Brain microvascular endothelial cell (primary cell): Measurements from ENCODE around the gene TMEM185A.
"Not testable (repeated sequence)": the region's sequence is repeated elsewhere in the genome, so short reads cannot be mapped to it uniquely, and the experiment has no call there.

Experiments
- DNase-seq: peaks from one replicate; pipeline ENCODE4 v3.0.0-alpha.2; 2020
- H3K27ac ChIP-seq: fragments of 250-450 bp; sonication (Bioruptor Pico); 2 replicates; pipeline ENCODE4 v1.5.1; 2020; ENCODE audit warnings: mild to moderate bottlenecking, moderate library complexity
- H3K27me3 ChIP-seq: fragments of 250-450 bp; sonication (Bioruptor Pico); replicated peaks from 2 replicates; pipeline ENCODE4 v1.5.1; 2020; ENCODE audit warnings: mild to moderate bottlenecking
- H3K36me3 ChIP-seq: fragments of 250-450 bp; sonication (Bioruptor Pico); replicated peaks from 2 replicates; pipeline ENCODE4 v1.5.1; 2020; ENCODE audit warnings: mild to moderate bottlenecking
- H3K4me3 ChIP-seq: 2 replicates; pipeline ENCODE4 v1.5.1; 2011; ENCODE audit warnings: low read depth, mild to moderate bottlenecking, control low read depth, low read length, moderate library complexity
- in situ Hi-C: cut with HindIII; loops from 2 replicates; pipeline ENCODE4 v1.10.0; 2017; ENCODE audit warnings: low sequenced_read_pairs, low pct_ligation_motif_present
- TF ChIP-seq, protein P1 (sequence below): IDR thresholded peaks from 2 replicates; pipeline ENCODE4 v1.5.1; 2011; ENCODE audit warnings: low read depth, mild to moderate bottlenecking, moderate library complexity, low read length, control low read depth, inconsistent platforms; ENCODE audit errors: missing control alignments

Gene TMEM185A

DNA sequence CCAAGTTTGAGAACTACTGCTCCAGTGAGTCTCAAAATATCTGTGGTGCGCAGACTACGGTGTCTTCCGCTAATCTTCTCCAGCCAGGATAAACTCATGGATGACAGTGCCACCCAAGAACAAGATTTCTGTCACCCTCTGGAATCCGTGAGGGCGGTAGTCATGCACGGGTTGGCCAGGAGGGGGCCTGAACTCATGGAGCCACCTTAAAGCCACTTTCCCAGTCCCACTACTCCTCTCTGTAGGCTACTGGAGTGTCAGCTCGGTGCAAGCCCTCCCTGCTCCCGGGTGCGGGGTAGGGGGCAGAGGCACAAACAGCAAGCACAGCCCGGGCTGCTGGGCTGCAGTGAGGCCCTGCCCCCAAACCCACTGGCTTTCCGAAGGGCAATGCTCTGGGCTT is 33.0 kb downstream of the TMEM185A start:
- H3K27ac ChIP-seq, DNase-seq, H3K4me3 ChIP-seq, H3K27me3 ChIP-seq, in situ Hi-C loops, H3K36me3 ChIP-seq: not testable (repeated sequence)
- TF ChIP-seq, protein P1, sequence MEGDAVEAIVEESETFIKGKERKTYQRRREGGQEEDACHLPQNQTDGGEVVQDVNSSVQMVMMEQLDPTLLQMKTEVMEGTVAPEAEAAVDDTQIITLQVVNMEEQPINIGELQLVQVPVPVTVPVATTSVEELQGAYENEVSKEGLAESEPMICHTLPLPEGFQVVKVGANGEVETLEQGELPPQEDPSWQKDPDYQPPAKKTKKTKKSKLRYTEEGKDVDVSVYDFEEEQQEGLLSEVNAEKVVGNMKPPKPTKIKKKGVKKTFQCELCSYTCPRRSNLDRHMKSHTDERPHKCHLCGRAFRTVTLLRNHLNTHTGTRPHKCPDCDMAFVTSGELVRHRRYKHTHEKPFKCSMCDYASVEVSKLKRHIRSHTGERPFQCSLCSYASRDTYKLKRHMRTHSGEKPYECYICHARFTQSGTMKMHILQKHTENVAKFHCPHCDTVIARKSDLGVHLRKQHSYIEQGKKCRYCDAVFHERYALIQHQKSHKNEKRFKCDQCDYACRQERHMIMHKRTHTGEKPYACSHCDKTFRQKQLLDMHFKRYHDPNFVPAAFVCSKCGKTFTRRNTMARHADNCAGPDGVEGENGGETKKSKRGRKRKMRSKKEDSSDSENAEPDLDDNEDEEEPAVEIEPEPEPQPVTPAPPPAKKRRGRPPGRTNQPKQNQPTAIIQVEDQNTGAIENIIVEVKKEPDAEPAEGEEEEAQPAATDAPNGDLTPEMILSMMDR: peak; percentile 11

DNA sequence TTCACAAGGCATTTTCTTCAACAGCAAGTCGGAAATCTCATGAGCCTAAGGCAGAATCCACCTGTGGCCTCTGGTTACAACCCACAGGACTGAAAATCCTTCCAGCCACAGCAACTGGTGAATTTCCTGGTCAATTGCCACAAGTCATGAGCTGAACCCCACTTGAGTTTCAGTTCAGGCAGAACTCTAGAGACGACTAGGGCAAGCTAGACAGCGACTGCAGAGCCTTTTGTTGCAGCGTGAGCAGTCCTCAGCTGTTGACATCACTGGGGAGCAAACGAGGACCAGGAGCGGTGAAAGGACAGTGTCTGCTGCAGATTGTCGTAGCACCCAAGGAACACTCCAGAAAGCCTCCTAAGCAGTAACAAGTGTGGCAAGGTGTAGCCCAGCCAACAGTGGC is 35.6 kb downstream of the TMEM185A start:
- H3K36me3 ChIP-seq, DNase-seq, H3K27me3 ChIP-seq, H3K27ac ChIP-seq, in situ Hi-C loops, H3K4me3 ChIP-seq: not testable (repeated sequence)

DNA sequence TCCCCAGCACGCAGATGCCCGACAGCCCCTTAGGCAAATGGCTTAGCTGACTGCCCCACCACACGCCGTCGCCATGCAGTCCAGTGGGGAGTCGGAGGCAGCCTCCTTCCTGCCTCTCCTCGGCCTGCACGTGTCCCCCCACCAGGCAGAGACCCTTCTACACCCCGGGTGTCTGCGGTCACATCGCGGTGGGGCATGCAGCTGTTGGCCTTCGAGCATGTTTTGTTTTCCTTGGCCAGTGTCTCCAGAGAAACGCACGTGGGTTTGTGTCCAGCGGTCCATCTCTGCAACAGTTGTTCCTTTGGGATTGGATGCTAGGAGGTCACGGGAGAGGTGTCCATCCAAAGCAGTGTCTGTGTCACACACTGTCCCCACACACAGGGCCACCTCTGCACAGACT is 36.4 kb downstream of the TMEM185A start, which contains the start of gene HSFX2:
HSFX2 (minus strand) TSS at position 101 of the 400 bp plus-strand sequence. CDS start 614 bp downstream, outside the sequence.
- H3K4me3 ChIP-seq, H3K36me3 ChIP-seq, H3K27ac ChIP-seq, in situ Hi-C loops, DNase-seq, H3K27me3 ChIP-seq: not testable (repeated sequence)

DNA sequence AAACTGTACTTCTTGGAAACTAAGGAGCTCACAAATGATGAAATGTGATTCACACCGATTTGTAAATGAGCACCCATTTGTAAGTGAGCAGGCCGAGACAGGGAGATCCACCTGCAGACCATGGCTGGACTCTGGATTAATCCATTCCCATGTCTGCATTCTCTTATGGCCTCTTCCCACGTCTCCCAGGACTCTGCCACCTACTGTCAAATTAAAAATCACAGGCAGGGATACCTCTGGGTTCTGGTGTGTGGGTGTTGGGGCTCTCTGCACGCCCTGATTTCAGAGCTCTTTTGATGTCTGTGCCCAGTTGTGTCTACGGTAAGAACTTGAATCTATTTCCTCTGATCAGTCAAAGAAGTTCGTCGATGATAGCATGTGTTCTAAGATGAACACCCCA is 40.6 kb downstream of the TMEM185A start:
- H3K4me3 ChIP-seq, DNase-seq, H3K36me3 ChIP-seq, in situ Hi-C loops, H3K27ac ChIP-seq, H3K27me3 ChIP-seq: not testable (repeated sequence)

DNA sequence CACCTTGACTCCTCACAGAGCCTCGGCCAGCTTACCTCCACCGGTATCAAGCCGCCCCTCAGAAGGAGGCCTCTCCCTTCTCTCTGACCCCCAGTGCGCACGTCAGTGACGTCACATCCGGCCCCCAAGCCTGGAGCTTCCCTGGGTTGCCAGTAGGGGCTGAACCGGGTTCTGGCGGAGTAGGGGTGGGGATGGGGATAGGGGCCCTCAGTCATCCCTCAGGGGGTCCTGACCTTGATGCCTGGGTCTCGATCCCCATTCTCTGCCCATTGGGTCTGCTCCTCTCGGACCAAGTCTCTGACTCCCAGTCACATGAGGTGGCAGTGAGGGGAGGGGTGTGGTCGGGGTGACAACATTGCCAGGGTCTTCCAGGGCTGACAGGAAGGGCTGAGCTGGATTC is 44.2 kb downstream of the TMEM185A start, which contains the start of gene MAGEA9B:
MAGEA9B (minus strand) TSS at position 101 of the 400 bp plus-strand sequence. CDS start 4,280 bp downstream, outside the sequence.
- in situ Hi-C loops, DNase-seq, H3K4me3 ChIP-seq, H3K27me3 ChIP-seq, H3K27ac ChIP-seq, H3K36me3 ChIP-seq: not testable (repeated sequence)

DNA sequence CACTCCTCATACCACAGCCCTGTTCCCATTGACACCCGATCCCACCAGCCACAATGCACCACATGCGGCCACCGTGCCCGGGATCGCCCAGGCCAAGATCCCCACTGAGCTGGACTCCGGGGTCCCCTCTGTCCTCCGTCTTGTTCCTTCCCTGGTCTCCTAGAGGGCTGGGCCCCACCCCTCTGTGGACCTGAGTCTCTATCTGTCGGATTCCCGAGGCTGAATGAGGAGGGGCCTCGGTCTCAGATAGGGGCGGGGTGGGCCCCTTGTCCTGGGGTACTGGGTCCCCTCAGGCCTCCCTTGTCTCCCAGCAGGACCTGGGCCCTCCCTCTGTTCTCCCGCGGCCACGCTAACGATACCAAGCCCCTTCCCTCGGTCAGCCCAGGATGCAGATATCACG is 46.0 kb downstream of the TMEM185A start:
- H3K27me3 ChIP-seq, H3K4me3 ChIP-seq, DNase-seq, in situ Hi-C loops, H3K36me3 ChIP-seq, H3K27ac ChIP-seq: not testable (repeated sequence)

DNA sequence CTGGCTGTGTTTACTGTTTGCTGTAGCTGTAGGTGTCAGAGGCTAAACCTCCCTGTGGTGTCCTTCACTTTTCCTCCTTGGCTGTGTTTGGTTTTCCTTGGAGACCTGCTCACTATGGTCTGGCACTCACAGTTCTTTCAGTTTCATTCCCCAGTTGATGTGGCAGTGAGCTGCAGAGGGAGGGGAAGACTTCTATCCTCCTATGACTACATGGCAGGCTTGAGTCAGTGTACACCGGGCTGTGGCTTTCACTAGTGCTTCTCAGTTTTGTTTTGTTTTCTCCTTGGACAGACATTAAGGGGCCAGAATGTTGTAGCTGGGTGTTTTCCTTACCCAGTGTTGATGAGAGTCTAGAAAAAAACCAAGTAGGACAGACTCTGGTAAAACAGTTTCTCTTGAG is 58.1 kb downstream of the TMEM185A start:
- H3K27ac ChIP-seq, in situ Hi-C loops, H3K27me3 ChIP-seq, H3K36me3 ChIP-seq, DNase-seq, H3K4me3 ChIP-seq: not testable (repeated sequence)

DNA sequence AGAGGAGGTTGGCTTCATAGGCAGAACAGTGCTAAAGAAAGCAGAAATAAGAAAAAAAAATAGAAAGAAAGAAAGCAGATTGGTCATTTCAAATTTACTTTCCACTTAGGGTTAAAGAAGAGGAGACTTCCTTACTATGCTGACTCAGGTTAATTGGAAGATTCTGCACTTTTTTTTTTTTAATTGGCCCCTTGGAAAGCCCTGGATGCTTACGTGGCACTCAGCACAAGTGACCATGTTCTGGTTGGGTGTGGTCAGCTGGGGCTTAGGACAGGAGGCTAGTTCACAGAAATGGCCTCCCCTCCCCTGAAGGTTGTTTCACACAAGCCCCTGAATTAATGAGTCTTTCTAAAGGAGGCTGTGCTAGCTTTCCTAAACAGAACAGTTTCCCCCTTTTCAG is 58.8 kb downstream of the TMEM185A start:
- Histone ChIP-seq H3K4me3 (no peak overlapping the region), H3K36me3 (no peaks in the 10 kb centered on the region), H3K27me3 (no peaks in the 10 kb centered on the region), H3K27ac (no peak overlapping the region)
- TF ChIP-seq, protein P1: no peak
- in situ Hi-C loops: no loop called here
- DNase-seq: no peak

DNA sequence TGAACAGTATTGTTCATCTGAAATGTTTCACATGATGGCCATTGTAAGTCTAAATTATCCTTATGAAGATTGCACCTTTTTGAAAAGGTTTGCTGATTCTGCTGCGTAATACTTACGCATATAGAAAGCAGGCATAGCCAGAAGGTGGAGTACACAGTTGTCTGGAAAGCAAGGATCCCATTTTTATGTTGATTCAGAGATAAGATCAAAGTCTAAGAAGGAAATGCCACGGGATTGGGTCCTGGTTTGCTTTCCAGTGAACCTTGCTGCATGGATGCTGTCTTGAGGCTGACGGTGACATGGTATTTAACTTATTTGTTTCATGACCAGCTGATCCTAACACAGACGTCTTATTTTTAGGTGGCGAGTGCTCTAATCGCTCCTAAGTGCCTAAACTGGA is 59.8 kb downstream of the TMEM185A start:
- in situ Hi-C loops: no loop called here
- TF ChIP-seq, protein P1: no peak

More for the DNA sequence above, 59.8 kb downstream of the TMEM185A start:
- DNase-seq: no peak
- H3K27ac ChIP-seq: no peak overlapping the region
- no peak overlapping the region for H3K4me3 ChIP-seq
- no peaks in the 10 kb centered on the region for H3K36me3 ChIP-seq
- no peaks in the 10 kb centered on the region for H3K27me3 ChIP-seq
